BE2C (cell line): ENCODE measurements around the gene BCL7B.

Source experiments
- DNase-seq: peaks from one replicate; pipeline ENCODE4 v3.0.0-alpha.2; 2020
- H3K27me3 ChIP-seq: fragments of 250-450 bp; sonication (Bioruptor Pico); 2 replicates; pipeline ENCODE4 v1.5.1; 2020; ENCODE audit warnings: mild to moderate bottlenecking
- H3K36me3 ChIP-seq: fragments of 250-450 bp; sonication (Bioruptor Pico); 2 replicates; pipeline ENCODE4 v1.5.1; 2020; ENCODE audit warnings: mild to moderate bottlenecking
- H3K4me1 ChIP-seq: fragments of 250-450 bp; sonication (Bioruptor Pico); 2 replicates; pipeline ENCODE4 v1.5.1; 2020
- H3K4me3 ChIP-seq: 2 replicates; pipeline ENCODE4 v1.5.1; 2011; ENCODE audit warnings: low read depth, low read length
- H3K9me3 ChIP-seq: fragments of 250-450 bp; sonication (Bioruptor Pico); 2 replicates; pipeline ENCODE4 v1.5.1; 2020
- CTCF ChIP-seq: IDR thresholded peaks from 2 replicates; pipeline ENCODE4 v1.5.1; 2012; ENCODE audit warnings: mild to moderate bottlenecking, low read depth, low read length

BCL7B gene

GRCh38 chr7:73519867-73520672 lies 37.4 kb downstream of the BCL7B start:
- DNase-seq = no peak
- Histone ChIP-seq H3K9me3 (no peaks in the 10 kb centered on the region), H3K36me3 (peaks cover 54% of the 10 kb centered on the region), H3K27me3 (no peaks in the 10 kb centered on the region), H3K4me3 (peak overlapping the region; percentile 72), H3K4me1 (no peaks in the 10 kb centered on the region)
- TF ChIP-seq CTCF = no peak

GRCh38 chr7:73518470-73518869 lies 39.0 kb downstream of the BCL7B start:
- Histone ChIP-seq H3K9me3 (no peaks in the 10 kb centered on the region), H3K27me3 (no peaks in the 10 kb centered on the region), H3K36me3 (peaks cover 70% of the 10 kb centered on the region), H3K4me3 (peak overlapping the region; percentile 72), H3K4me1 (no peaks in the 10 kb centered on the region)
- TF ChIP-seq CTCF = no peak
- no peak for DNase-seq

DNA sequence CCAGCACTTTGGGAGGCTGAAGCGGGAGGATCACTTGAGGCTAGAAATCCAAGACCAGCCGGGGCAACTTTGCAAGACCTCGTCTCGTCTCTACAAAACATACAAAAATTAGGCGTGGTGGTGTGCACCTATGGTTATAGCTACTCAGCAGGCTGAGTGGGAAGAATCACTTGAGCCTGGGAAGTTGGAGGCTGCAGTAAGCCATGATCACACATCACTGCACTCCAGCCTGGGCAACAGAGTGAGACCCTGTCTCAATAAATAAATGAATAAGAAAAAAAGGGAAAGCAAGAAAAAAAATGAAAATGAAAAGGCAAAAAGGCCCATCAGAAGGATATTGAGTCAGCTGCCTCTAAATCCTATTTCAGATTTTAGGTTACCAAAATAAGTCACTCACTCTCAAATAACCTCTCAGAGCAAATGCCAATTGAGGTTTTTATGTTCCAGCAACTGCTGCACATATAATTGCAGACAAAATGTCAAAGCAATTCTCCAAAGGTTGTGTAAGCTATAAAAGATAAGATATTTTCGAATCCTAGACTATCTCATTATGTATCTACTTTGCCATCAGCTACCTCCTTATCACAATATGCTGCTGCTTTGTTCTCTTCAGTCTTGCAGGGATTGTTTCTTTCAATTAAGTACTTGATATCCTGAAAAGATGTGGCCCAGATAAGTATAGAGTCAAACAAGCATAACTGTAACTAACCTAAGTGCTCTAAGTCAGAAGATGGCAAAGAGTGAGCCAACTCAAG lies 40.1 kb downstream of the BCL7B start:
- no peaks in the 10 kb centered on the region for H3K27me3 ChIP-seq
- no peak overlapping the region for H3K4me3 ChIP-seq
- no peaks in the 10 kb centered on the region for H3K9me3 ChIP-seq
- no peaks in the 10 kb centered on the region for H3K4me1 ChIP-seq
- peaks cover 80% of the 10 kb centered on the region for H3K36me3 ChIP-seq
- DNase-seq = no peak
- no peak for TF ChIP-seq CTCF

DNA sequence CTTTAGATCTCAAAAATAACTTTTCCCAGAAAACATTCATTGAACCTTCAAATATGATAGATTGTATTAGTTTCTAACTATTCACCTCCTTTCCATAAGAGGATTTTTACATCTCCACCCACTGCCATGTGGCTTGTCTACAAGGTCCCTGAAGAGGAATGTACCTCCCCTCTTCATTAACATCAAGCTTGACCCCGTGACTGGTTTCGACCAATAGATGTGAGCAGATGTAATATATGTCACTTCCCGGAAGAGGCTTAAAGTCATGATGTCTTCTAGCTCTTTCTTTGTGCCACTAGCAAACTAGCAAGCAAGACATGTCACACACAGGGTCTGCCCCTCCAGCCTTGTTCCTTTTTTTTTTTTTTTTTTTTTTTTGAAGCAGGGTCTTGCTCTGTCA lies 42.3 kb downstream of the BCL7B start:
- no peak overlapping the region for H3K4me3 ChIP-seq
- H3K27me3 ChIP-seq = no peaks in the 10 kb centered on the region
- H3K9me3 ChIP-seq = no peaks in the 10 kb centered on the region
- H3K4me1 ChIP-seq = no peaks in the 10 kb centered on the region
- no peak for DNase-seq
- no peak for TF ChIP-seq CTCF
- peaks cover 91% of the 10 kb centered on the region for H3K36me3 ChIP-seq

DNA sequence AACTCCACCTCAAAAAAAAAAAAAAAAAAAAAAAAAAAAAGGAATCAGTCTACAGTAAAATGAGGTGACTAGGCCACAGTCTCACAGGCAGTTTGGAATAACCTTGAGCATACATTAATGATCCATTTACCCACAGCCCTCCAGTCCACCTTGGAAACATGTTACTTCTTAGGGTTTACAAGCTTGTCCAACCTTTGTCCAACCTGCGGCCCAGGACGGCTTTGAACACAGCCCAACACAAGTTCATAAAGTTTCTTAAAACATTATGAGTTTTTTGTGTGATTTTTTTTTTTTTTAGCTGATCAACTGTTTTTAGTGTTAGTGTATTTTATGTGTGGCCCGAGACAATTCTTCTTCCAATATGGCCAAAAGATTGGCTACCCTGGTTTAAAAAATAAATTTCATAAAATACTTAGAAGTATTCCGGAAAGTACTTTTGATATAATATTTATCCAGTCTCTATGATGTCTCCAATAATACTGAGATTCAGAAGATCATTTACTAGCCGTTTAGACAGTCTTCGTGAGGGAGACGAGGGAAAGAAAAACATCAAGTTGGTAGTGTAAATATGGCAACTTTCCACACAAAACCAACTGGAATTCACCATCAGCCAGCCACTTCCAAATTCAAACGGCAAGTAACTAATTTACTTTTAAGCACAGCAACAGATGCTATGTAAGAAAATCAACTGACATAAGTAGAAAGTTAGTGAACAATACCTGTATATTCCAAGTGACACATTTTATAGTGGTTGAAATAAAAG lies 45.3 kb downstream of the BCL7B start:
- H3K9me3 ChIP-seq = no peaks in the 10 kb centered on the region
- H3K27me3 ChIP-seq = no peaks in the 10 kb centered on the region
- no peaks in the 10 kb centered on the region for H3K4me1 ChIP-seq
- no peak for TF ChIP-seq CTCF
- no peak overlapping the region for H3K4me3 ChIP-seq
- no peak for DNase-seq
- peaks cover 95% of the 10 kb centered on the region for H3K36me3 ChIP-seq
